Epithelial cell of prostate (primary cell): ENCODE results near the gene MRPL4.

Experiments used
- DNase-seq: peaks from one replicate; pipeline ENCODE4 v3.0.0-alpha.2; 2011; ENCODE audit warnings: low read depth, low spot score
- H3K27ac ChIP-seq: fragments of 450-650 bp; 2 replicates; pipeline ENCODE4 v1.5.1; 2017; ENCODE audit warnings: mild to moderate bottlenecking

The MRPL4 gene

GRCh38 chr19:10251792-10252694, at the start of gene MRPL4:
TSS of gene MRPL4 (plus strand) at chr19:10252214. CDS start at chr19:10252254, 40 bp downstream.
- peak within 1 kb of the TSS; percentile 55 for H3K27ac ChIP-seq
- DNase-seq = peak; percentile 93

GRCh38 chr19:10203686-10204085, 48.3 kb upstream of the MRPL4 start:
- DNase-seq = no peak
- H3K27ac ChIP-seq = no peak overlapping the region

- H3K27ac ChIP-seq = no peak overlapping the region
- no peak for DNase-seq
These were observed 46.4 kb upstream of the MRPL4 start for GRCh38 chr19:10205636-10206035.

DNA sequence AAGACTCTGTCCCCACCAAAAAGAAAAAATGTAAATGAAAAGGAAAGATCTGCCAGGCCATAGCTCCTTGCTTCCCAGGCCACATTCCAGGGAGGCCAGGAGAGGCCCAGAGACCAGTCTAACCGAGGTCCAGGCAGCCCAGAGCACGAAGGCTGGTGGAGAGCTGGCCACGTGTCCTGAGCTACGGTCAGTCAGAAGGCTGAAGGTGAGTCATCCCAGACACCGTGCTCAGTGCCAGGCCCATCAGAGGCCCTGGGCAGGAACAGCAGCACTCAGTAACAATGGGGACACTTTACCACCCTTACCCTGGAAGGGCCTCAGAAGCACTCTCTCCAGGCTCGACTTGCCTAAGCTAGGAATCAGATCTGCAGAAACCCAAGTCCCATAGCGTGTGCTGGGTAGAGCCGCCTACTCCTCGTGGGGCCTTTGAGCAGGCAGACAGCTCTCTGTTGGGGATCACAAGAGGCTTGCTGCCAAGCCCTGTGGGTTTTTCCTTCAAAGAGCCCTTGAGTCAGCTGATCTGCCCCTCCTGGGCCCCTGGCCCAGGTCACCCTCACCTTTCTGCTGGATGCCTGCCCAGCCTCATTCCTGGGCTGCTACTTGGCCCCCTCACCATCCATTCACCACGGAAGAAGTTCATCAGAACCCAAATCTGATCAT, 45.7 kb upstream of the MRPL4 start:
- no peak overlapping the region for H3K27ac ChIP-seq
- DNase-seq = no peak

- no peak overlapping the region for H3K27ac ChIP-seq
- no peak for DNase-seq
These were observed 45.0 kb upstream of the MRPL4 start for GRCh38 chr19:10207026-10207425.

GRCh38 chr19:10209315-10209714, 42.7 kb upstream of the MRPL4 start:
- no peak overlapping the region for H3K27ac ChIP-seq
- no peak for DNase-seq

DNA sequence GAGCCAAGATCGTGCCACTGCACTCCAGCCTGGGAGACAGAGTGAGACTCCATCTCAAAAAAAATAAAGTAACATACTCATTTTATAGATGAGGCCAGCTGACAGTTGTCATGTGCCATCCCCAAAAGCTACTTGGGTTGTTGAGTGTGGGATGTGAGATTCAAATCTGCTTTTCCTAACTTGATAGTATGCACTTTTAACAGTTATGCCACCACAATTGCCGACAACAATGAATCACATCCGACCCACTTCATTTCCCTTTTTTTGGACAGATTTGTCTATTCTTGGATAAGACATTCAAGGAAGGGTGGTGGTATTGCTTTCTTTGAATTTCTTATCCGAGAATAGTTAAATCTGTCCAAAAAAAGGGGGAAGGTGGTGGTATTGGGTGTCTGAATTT, 41.0 kb upstream of the MRPL4 start:
- DNase-seq = no peak
- H3K27ac ChIP-seq = no peak overlapping the region

DNA sequence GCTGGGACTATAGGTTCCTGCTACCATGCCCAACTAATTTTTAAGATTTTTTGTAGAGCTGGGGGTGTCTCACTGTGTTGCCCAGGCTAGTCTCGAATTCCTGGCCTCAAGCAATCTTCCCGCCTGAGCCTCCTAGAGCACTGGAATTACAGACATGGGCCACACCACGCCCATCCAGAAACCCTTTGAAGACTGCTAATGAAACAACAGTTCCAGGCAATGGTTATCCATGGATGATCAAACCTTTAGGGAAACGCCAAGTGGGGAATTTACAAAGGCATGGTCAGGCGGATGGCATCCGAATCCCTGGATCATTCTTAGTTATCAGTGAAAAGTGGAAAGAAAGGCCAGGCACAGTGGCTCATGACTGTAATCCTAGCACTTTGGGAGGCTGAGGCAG, 40.3 kb upstream of the MRPL4 start:
- no peak for DNase-seq
- no peak overlapping the region for H3K27ac ChIP-seq

DNA sequence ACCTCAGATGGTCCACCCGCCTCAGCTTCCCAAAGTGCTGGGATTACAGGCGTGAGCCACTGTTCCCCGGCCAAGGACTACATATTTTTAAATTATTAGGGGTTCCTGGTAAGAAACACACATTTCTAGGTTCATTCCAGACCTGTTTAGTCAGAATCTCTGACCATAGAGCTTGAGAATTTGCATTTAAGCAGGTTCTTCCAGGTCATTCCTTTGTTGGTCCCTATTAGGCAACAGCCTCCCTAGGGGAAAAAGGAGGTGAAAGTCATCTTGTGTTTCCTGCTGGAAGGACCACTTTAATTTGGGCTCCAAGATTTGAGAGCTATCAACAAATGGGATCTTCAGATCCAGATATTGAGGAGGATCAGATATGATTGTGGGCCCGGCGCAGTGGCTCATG, 37.2 kb upstream of the MRPL4 start:
- no peak for DNase-seq
- H3K27ac ChIP-seq = no peak overlapping the region

DNA sequence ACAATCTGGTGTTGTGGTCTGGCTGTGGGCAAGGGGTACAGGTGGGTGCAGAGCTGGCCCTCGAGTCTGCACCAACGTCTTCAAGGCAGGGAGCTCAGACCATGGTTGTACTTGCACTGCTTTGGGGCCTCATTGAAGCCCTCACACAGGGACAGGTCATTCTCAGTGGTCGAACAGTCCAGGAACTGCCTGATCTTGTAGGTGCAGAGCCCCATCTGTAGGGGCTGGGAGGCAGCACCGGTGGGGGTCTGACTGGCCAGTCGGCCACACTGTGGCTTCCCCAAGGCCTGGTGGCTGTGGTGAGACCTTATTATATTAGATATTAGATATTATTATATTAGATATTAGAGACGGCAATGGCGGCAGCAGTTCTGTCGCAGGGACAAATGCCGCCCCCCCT, 34.9 kb upstream of the MRPL4 start:
- H3K27ac ChIP-seq = no peak overlapping the region

DNA sequence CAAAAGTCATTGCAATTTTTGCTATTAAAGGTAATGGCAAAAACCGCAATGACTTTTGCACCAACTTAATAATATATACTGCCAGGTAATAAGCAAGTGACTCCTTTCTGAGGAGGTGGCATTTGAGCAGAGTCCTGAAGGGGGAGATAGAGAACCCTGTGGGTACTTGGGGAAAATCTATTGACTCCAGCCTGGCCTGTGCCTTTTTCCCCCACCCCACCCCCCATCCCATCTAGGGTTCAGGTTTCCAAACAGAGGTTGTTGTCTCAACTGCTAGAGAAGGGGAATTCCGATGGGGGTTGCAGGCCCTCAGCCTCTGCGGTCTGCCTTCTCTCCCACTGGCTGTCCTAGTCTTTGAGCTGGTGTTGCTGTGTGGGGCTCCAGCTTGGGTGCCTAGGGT, 32.3 kb upstream of the MRPL4 start:
- no peak overlapping the region for H3K27ac ChIP-seq
- no peak for DNase-seq

More for the DNA sequence above, 34.9 kb upstream of the MRPL4 start:
- DNase-seq = no peak

DNA sequence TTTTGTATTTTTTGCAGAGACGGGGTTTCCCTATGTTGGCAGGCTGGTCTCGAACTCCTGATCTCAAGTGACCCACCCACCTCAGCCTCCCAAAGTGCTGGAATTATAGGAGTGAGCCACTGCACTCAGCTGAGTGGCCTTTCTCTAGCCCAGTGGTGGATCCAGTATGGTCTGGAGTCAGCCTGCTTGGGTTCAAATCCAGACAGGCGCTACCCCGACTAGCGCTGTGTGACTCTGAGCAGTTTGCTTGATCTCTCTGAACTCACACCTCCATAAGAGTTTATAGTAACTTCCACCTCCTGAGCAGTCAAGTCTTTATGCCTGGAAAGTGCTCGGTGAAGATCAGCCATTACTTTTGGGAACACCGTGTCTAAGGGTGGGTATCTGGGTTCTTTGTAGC, 31.3 kb upstream of the MRPL4 start:
- H3K27ac ChIP-seq = no peak overlapping the region
- DNase-seq = no peak

GRCh38 chr19:10222201-10222890, 29.7 kb upstream of the MRPL4 start:
- DNase-seq = no peak
- H3K27ac ChIP-seq = no peak overlapping the region

DNA sequence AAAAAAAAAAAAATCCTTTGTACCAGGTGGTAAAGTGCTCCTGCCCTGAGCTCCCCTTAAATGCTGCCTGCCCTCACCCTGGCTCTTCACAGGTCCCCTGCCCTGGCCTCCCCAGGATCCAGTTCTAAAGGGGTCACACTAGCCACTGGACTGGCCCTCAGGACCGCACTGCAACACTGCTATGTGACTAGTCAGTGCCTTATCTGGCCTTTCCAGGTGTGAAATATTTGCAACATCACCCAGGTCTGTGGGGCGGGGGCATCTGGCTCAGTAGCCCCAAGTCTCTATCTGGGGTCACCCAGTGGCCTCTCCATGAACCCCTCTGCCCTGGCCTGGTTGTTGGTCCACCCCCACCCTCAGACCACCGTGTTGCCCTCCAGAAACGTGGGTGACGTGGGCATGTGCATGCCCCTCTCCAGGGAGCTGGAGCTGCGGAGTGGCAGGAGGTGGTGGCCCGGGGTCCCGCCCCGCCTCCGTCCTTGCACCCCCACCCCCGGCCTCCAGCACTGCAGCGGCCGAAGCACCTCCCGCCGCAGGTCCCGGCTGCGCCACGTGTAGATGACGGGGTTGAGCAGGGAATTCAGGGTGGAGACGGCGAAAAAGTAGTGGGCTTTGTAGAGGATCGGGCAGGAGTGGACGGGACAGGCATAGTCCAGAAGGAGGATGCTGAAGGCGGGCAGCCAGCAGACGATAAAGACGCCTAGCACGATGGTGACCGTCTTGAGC, 28.4 kb upstream of the MRPL4 start:
- no peak for DNase-seq
- H3K27ac ChIP-seq = no peak overlapping the region

- no peak overlapping the region for H3K27ac ChIP-seq
- no peak for DNase-seq
These were observed 27.7 kb upstream of the MRPL4 start for GRCh38 chr19:10224337-10224736.

GRCh38 chr19:10226021-10226375, 26.0 kb upstream of the MRPL4 start:
- DNase-seq = no peak
- H3K27ac ChIP-seq = no peak overlapping the region

- no peak for DNase-seq
- H3K27ac ChIP-seq = no peak overlapping the region
These were observed 25.5 kb upstream of the MRPL4 start for GRCh38 chr19:10226376-10227025.

DNA sequence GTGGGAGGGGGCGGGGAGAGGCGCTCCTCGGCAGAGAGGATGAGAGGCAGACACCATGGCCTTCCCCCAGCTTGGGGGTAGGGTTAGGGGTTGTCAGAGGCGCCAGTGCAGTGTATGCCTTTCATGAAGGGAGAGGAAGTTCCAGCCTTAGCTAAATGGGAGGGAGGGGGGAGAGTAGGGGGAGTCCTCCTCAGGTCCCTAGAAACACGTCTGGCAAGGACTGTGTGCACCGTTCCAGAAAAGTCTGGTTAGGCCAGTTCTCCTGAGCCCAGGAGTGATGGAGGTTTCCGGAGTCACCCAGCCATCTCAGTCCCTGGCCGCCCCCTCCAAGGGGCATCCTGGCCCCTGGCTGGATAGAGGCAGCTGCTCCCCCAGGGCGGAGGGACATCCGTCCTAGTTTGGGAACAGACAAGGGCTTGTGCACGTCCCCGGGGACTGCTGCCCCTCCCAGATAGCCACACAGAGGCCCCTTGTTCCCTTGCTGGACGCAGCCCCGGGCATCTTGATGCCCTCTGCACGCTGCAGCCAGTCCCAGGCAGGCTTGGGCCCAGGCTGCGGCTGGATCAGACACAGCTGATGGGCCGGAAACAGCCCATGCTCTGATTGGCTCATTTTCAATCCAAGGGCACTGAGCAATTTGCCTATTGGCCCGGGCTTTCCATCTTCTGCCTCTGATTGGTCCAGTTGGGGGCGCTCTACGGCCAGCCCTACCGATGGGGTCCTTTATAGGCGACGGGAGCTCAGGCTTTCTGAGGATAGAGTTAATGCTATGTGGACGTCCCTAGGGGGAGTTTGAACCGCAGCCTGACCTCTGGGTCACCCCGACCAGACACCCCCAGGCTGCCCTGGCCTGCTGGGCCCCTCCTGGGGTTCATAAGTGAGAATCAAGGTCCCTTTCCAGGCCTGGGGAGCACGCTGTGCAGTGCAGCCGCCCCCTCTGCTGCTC, 24.7 kb upstream of the MRPL4 start:
- no peak for DNase-seq
- no peak overlapping the region for H3K27ac ChIP-seq

GRCh38 chr19:10228393-10228792, 23.6 kb upstream of the MRPL4 start:
- DNase-seq = no peak
- H3K27ac ChIP-seq = no peak overlapping the region
